ENCODE results near the gene PCDHGB2. TPM values are rescaled to one million over a fixed set of nuclear protein-coding genes. Genes with fewer than 3 reads are reported as not detected.
"Not testable (repeated sequence)": the region's sequence is repeated elsewhere in the genome, so short reads cannot be mapped to it uniquely, and the experiment has no call there.

The PCDHGB2 gene
- total RNA-seq, 1 donor from 2014 or later = 0.59 TPM

- no peak for DNase-seq (ENCODE audit: extremely low spot score, unreplicated experiment)
- peaks cover 31% of the 10 kb centered on the region for H3K9me3 Mint-ChIP-seq (ENCODE audit: unreplicated experiment)
- H3K27me3 Mint-ChIP-seq (ENCODE audit: unreplicated experiment) = no peaks in the 10 kb centered on the region
- TF ChIP-seq CTCF (IDR thresholded peaks at IDR 0.05) = no peak
- no peak within 1 kb of the TSS for H3K27ac Mint-ChIP-seq (ENCODE audit: unreplicated experiment)
- H3K36me3 Mint-ChIP-seq (ENCODE audit: unreplicated experiment) = no peaks in the 10 kb centered on the region
- H3K4me3 Mint-ChIP-seq (ENCODE audit: unreplicated experiment) = no peak within 1 kb of the TSS
- H3K4me1 Mint-ChIP-seq (ENCODE audit: unreplicated experiment) = no peaks in the 10 kb centered on the region
Observed at GRCh38 chr5:141343242-141343952, 16.4 kb upstream of the PCDHGB2 start, which contains the start of gene PCDHGA3. TSS of gene PCDHGA3 (plus strand) at chr5:141343829. CDS start at chr5:141344034, 205 bp downstream.

GRCh38 chr5:141343953-141344463 lies 15.8 kb upstream of the PCDHGB2 start:
- H3K4me1 Mint-ChIP-seq (ENCODE audit: unreplicated experiment) = no peaks in the 10 kb centered on the region
- no peaks in the 10 kb centered on the region for H3K36me3 Mint-ChIP-seq (ENCODE audit: unreplicated experiment)
- no peak overlapping the region for H3K27ac Mint-ChIP-seq (ENCODE audit: unreplicated experiment)
- no peaks in the 10 kb centered on the region for H3K27me3 Mint-ChIP-seq (ENCODE audit: unreplicated experiment)
- no peak for DNase-seq (ENCODE audit: extremely low spot score, unreplicated experiment)
- H3K4me3 Mint-ChIP-seq (ENCODE audit: unreplicated experiment) = no peak overlapping the region
- no peak for TF ChIP-seq CTCF (IDR thresholded peaks at IDR 0.05)
- H3K9me3 Mint-ChIP-seq (ENCODE audit: unreplicated experiment) = peaks cover 30% of the 10 kb centered on the region

DNA sequence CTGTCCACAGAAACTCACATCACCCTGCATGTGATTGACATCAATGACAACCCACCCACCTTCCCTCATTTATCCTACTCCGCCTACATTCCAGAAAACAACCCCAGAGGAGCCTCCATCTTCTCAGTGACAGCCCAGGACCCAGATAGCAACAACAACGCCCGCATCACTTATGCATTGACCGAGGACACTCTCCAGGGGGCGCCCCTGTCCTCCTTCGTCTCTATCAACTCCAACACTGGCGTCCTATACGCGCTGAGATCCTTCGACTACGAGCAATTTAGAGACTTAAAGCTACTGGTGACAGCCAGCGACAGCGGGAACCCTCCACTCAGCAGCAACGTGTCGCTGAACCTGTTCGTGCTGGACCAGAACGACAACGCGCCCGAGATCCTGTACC lies 14.5 kb upstream of the PCDHGB2 start:
- Mint-ChIP-seq H3K27ac (ENCODE audit: unreplicated experiment) (no peak overlapping the region), H3K4me1 (ENCODE audit: unreplicated experiment) (peaks cover 1% of the 10 kb centered on the region), H3K4me3 (ENCODE audit: unreplicated experiment) (no peak overlapping the region), H3K36me3 (ENCODE audit: unreplicated experiment) (peaks cover 1% of the 10 kb centered on the region), H3K9me3 (ENCODE audit: unreplicated experiment) (peaks cover 32% of the 10 kb centered on the region), H3K27me3 (ENCODE audit: unreplicated experiment) (no peaks in the 10 kb centered on the region)
- no peak for TF ChIP-seq CTCF (IDR thresholded peaks at IDR 0.05)
- no peak for DNase-seq (ENCODE audit: extremely low spot score, unreplicated experiment)

DNA sequence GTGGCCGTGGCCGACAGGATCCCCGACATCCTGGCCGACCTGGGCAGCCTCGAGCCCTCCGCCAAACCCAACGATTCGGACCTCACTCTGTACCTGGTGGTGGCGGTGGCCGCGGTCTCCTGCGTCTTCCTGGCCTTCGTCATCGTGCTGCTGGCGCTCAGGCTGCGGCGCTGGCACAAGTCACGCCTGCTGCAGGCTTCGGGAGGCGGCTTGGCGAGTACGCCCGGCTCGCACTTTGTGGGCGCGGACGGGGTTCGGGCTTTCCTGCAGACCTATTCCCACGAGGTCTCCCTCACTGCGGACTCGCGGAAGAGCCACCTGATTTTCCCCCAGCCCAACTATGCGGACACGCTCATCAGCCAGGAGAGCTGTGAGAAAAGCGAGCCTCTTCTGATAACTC lies 13.8 kb upstream of the PCDHGB2 start:
- not testable (repeated sequence) for DNase-seq (ENCODE audit: extremely low spot score, unreplicated experiment); H3K4me3 Mint-ChIP-seq (ENCODE audit: unreplicated experiment); H3K36me3 Mint-ChIP-seq (ENCODE audit: unreplicated experiment); H3K27me3 Mint-ChIP-seq (ENCODE audit: unreplicated experiment); H3K27ac Mint-ChIP-seq (ENCODE audit: unreplicated experiment); H3K4me1 Mint-ChIP-seq (ENCODE audit: unreplicated experiment)
- peaks cover 31% of the 10 kb centered on the region for H3K9me3 Mint-ChIP-seq (ENCODE audit: unreplicated experiment)

DNA sequence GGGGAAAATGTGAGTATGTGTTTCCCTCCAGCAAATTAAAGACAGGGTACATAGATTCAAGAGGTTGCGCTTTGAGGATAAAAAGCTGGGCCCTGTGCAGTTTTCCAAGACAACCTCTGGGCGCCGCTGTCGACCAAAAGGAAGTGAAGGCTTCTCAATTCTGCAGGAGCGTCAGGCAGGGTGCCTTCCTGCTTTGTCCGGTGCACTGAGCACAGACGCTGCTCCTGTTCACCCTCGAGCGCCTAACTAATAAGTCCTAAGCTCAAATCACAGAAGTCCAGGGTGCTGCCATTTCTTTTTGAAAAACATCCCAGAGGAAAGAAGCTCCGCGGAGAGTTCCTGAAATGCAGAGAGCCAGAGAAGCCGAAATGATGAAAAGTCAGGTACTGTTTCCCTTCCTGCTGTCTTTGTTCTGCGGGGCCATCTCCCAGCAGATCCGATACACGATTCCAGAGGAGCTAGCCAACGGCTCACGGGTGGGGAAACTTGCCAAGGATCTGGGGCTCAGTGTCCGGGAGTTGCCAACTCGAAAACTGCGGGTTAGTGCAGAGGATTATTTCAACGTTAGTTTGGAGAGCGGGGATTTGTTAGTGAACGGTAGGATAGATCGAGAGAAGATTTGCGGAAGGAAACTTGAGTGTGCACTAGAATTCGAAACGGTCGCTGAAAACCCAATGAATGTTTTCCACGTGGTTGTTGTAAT lies 9.7 kb upstream of the PCDHGB2 start, which contains the start of gene PCDHGB1:
Gene PCDHGB1, plus strand, starts transcription at position 183 of the 703 bp plus-strand sequence. Its CDS starts 162 bp downstream, at position 345.
- Mint-ChIP-seq H3K27ac (ENCODE audit: unreplicated experiment) (no peak within 1 kb of the TSS), H3K4me1 (ENCODE audit: unreplicated experiment) (peaks cover 1% of the 10 kb centered on the region), H3K36me3 (ENCODE audit: unreplicated experiment) (peaks cover 1% of the 10 kb centered on the region), H3K9me3 (ENCODE audit: unreplicated experiment) (peaks cover 25% of the 10 kb centered on the region), H3K4me3 (ENCODE audit: unreplicated experiment) (no peak within 1 kb of the TSS), H3K27me3 (ENCODE audit: unreplicated experiment) (no peaks in the 10 kb centered on the region)
- DNase-seq (ENCODE audit: extremely low spot score, unreplicated experiment) = no peak
- TF ChIP-seq CTCF (IDR thresholded peaks at IDR 0.05) = peak; percentile 33
